OCI-LY3 (cell line): ENCODE data around the gene SNX14.

Experiments used
- H2AFZ ChIP-seq: fragments of 200-600, 300-600 bp; shearing (Covaris generic); 2 replicates; pipeline ENCODE4 v1.6.0; 2014; ENCODE audit warnings: antibody characterized with exemption, low read depth, low read length
- H3K27ac ChIP-seq: fragments of 200-600, 300-600 bp; sonication (generic); 2 replicates; pipeline ENCODE4 v1.5.1; 2014; ENCODE audit warnings: mild to moderate bottlenecking, low read length, moderate library complexity, mixed read lengths
- H3K27me3 ChIP-seq: fragments of 200-600, 300-600 bp; sonication (generic); 2 replicates; pipeline ENCODE4 v1.6.1; 2014; ENCODE audit warnings: low read depth, low read length, mixed read lengths
- H3K36me3 ChIP-seq: fragments of 200-600, 300-600 bp; sonication (generic); replicated peaks from 2 replicates; pipeline ENCODE3; 2014; ENCODE audit warnings: low read depth, low read length, mixed read lengths
- H3K4me1 ChIP-seq: fragments of 300-600, 200-600 bp; sonication (generic); 2 replicates; pipeline ENCODE4 v1.6.1; 2014; ENCODE audit warnings: low read length, mixed read lengths
- H3K4me2 ChIP-seq: fragments of 200-600, 300-600 bp; sonication (generic); 2 replicates; pipeline ENCODE4 v1.6.1; 2014; ENCODE audit warnings: low read length, mixed read lengths
- H3K4me3 ChIP-seq: fragments of 300-600, 200-600 bp; sonication (generic); 2 replicates; pipeline ENCODE4 v1.5.1; 2014; ENCODE audit warnings: antibody characterized with exemption, mild to moderate bottlenecking, low read length, moderate library complexity
- H3K79me2 ChIP-seq: fragments of 300-600, 200-600 bp; shearing (Covaris generic); 2 replicates; pipeline ENCODE4 v1.6.1; 2014; ENCODE audit warnings: mild to moderate bottlenecking, low read length, mixed read lengths
- H3K9ac ChIP-seq: fragments of 300-600, 200-600 bp; shearing (Covaris generic); 2 replicates; pipeline ENCODE4 v1.6.0; 2014; ENCODE audit warnings: mild to moderate bottlenecking, low read length, moderate library complexity
- H3K9me3 ChIP-seq: fragments of 200-600, 300-600 bp; shearing (Covaris generic); 2 replicates; pipeline ENCODE4 v1.6.1; 2014; ENCODE audit warnings: low read length, mixed read lengths; ENCODE audit not compliant: insufficient read depth
- H4K20me1 ChIP-seq: fragments of 200-600, 300-600 bp; sonication (generic); 2 replicates; pipeline ENCODE4 v1.6.1; 2016; ENCODE audit warnings: low read length, mixed read lengths; ENCODE audit not compliant: insufficient read depth
- EZH2phosphoT487 ChIP-seq: fragments of 200-600 bp; shearing (Covaris generic); IDR thresholded peaks from 2 replicates; pipeline ENCODE4 v1.6.1; 2018; ENCODE audit warnings: antibody characterized with exemption, mixed run types, low read depth
- TF ChIP-seq, protein P1 (sequence below): fragments of 200-600, 300-600 bp; sonication (generic); IDR thresholded peaks from 2 replicates; pipeline ENCODE4 v1.5.1; 2014; ENCODE audit warnings: antibody characterized with exemption, low read length, low read depth

Gene SNX14

GRCh38 chr6:85610182-85610895 is 16.7 kb upstream of the SNX14 start:
- no peaks in the 10 kb centered on the region for H3K4me1 ChIP-seq
- no peak overlapping the region for H2AFZ ChIP-seq
- no peak overlapping the region for H3K27ac ChIP-seq
- no peak for TF ChIP-seq EZH2phosphoT487
- TF ChIP-seq, protein P1, sequence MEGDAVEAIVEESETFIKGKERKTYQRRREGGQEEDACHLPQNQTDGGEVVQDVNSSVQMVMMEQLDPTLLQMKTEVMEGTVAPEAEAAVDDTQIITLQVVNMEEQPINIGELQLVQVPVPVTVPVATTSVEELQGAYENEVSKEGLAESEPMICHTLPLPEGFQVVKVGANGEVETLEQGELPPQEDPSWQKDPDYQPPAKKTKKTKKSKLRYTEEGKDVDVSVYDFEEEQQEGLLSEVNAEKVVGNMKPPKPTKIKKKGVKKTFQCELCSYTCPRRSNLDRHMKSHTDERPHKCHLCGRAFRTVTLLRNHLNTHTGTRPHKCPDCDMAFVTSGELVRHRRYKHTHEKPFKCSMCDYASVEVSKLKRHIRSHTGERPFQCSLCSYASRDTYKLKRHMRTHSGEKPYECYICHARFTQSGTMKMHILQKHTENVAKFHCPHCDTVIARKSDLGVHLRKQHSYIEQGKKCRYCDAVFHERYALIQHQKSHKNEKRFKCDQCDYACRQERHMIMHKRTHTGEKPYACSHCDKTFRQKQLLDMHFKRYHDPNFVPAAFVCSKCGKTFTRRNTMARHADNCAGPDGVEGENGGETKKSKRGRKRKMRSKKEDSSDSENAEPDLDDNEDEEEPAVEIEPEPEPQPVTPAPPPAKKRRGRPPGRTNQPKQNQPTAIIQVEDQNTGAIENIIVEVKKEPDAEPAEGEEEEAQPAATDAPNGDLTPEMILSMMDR: no peak
- no peak overlapping the region for H3K4me3 ChIP-seq
- no peak overlapping the region for H3K4me2 ChIP-seq
- H3K79me2 ChIP-seq: peaks cover 65% of the 10 kb centered on the region
- H3K36me3 ChIP-seq: peaks cover 63% of the 10 kb centered on the region
- H4K20me1 ChIP-seq: peaks cover 9% of the 10 kb centered on the region; the same call in 1 of the 2 replicates
- no peak overlapping the region for H3K9ac ChIP-seq
- H3K9me3 ChIP-seq: no peaks in the 10 kb centered on the region
- no peaks in the 10 kb centered on the region for H3K27me3 ChIP-seq

DNA sequence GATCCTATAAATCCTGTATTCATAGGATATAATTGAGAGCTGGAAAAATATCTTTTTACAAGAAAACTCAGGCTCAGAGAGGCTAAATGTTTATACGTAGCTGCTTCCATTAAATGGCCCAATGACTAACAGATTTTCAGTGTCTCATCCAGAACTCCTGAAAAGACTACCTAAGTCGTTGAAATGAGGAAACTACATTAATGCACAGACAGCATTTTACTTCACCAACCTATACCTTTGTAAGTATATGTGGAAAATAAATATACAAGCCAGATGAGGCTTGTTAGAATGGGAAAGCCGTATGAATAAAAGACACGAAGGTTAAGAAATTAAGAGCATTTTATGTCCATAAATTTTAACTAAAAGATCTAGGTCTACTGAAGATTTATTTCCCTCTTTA is 8.4 kb upstream of the SNX14 start:
- Histone ChIP-seq H3K4me2 (no peak overlapping the region), H3K9ac (no peak overlapping the region), H2AFZ (no peak overlapping the region), H4K20me1 (no peaks in the 10 kb centered on the region), H3K27me3 (no peaks in the 10 kb centered on the region), H3K9me3 (no peaks in the 10 kb centered on the region), H3K36me3 (peaks cover 5% of the 10 kb centered on the region), H3K79me2 (no peaks in the 10 kb centered on the region; the same call in 1 of the 2 replicates), H3K4me1 (no peaks in the 10 kb centered on the region), H3K27ac (no peak overlapping the region), H3K4me3 (no peak overlapping the region)
- TF ChIP-seq EZH2phosphoT487: no peak
- TF ChIP-seq, protein P1: no peak

GRCh38 chr6:85600713-85601313 is 7.2 kb upstream of the SNX14 start:
- Histone ChIP-seq H3K4me2 (no peak overlapping the region), H3K27ac (no peak overlapping the region), H3K9me3 (no peaks in the 10 kb centered on the region), H3K27me3 (no peaks in the 10 kb centered on the region), H3K4me1 (no peaks in the 10 kb centered on the region; the same call in 1 of the 2 replicates), H3K4me3 (no peak overlapping the region), H3K9ac (no peak overlapping the region), H2AFZ (no peak overlapping the region), H3K79me2 (no peaks in the 10 kb centered on the region; the same call in 1 of the 2 replicates), H3K36me3 (peaks cover 4% of the 10 kb centered on the region), H4K20me1 (no peaks in the 10 kb centered on the region)
- TF ChIP-seq EZH2phosphoT487: no peak
- TF ChIP-seq, protein P1: no peak

DNA sequence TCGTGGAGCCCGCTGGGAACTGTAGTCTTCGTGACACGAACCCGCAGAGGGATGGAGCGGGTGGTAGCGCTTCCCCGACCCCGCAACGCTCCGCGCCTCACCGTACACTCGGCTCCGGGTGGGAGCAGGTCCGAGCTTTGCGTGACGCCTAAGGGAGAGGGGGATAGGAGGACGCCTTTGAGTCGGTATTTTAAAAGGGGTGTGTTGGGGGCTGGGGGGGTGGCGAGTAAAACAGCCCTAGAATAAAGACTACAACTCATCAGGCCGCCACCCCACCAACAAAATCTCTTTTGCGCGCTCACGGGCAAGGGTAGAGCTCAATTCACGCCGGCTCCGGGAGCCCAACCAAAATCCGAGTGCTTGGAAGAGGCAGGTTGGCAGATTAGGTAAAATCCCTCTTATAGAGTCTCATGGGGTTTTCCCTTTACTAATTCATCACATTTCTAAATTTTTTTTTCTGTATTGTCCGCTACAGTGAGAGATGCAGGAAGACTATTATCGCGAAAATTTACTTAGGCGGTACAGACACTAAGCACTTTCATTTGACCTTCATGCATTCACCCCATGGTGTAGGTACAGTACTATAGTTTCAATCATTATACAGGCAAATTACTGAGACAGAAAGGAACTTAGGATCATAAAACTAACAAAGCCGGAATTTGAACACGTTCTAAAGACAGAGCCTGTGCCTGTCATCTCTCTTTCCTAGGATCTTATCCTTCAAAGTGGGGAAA is 706 bp upstream of the SNX14 start:
- Histone ChIP-seq H3K4me2 (peak overlapping the region; percentile 74), H3K9me3 (no peaks in the 10 kb centered on the region), H3K36me3 (peaks cover 4% of the 10 kb centered on the region), H3K27ac (peak overlapping the region; percentile 91), H3K27me3 (no peaks in the 10 kb centered on the region), H3K79me2 (peaks cover 26% of the 10 kb centered on the region), H3K4me1 (peaks cover 13% of the 10 kb centered on the region), H3K9ac (peak overlapping the region; percentile 87), H3K4me3 (peak overlapping the region; percentile 93), H4K20me1 (no peaks in the 10 kb centered on the region), H2AFZ (peak overlapping the region; percentile 61; the same call in 1 of the 2 replicates)
- TF ChIP-seq EZH2phosphoT487: no peak
- TF ChIP-seq, protein P1: no peak
